SH-SY5Y (cell line): ENCODE data around the gene C1orf226.

Source experiments
- GATA2 ChIP-seq: IDR thresholded peaks from 2 replicates; pipeline ENCODE4 v1.6.1; 2011; ENCODE audit warnings: mild to moderate bottlenecking, low read depth, low read length
- GATA3 ChIP-seq: IDR thresholded peaks from 2 replicates; pipeline ENCODE4 v1.6.1; 2011; ENCODE audit warnings: low read depth, mild to moderate bottlenecking, low read length, moderate library complexity

DNA sequence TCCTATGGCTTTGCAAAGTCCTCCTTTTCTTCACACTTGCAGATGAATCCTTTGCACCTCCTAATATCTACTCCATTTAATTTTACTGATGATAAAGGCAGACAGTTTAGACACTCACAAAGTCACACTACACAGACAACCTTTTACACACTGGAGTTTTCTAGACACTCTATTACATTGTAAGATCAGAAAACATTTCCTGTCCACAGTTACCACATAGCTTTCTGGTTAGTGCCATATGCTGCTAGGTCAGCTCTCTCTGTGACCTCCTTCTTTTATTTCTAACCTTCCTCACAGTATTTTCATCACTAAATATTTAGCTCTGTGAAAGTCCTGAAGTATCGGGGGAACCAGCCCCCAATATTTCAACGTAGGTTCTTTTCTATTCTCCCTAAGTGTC is 25.3 kb downstream of the C1orf226 start:
- TF ChIP-seq GATA3, result no peak
- no peak for TF ChIP-seq GATA2
